ENCODE results near the gene CMSS1.

- no peak for TF ChIP-seq CTCF (tag by site-specific recombination; IDR thresholded peaks at IDR 0.05)
- TF ChIP-seq BCL11A (tag by site-specific recombination; IDR thresholded peaks at IDR 0.05; ENCODE audit: low read depth) = no peak
- TF ChIP-seq ZNF521 (tag by site-specific recombination; IDR thresholded peaks at IDR 0.05) = no peak
- TF ChIP-seq ZNF10 (tag by site-specific recombination; IDR thresholded peaks at IDR 0.05) = no peak
- TF ChIP-seq ZNF707 (tag by site-specific recombination; IDR thresholded peaks at IDR 0.05) = no peak
- no peak for TF ChIP-seq ZNF221 (tag by site-specific recombination; IDR thresholded peaks at IDR 0.05; ENCODE audit: borderline replicate concordance)
- TF ChIP-seq ZNF248 (tag by site-specific recombination; IDR thresholded peaks at IDR 0.05) = no peak
- TF ChIP-seq ZNF121 (tag by site-specific recombination; IDR thresholded peaks at IDR 0.05) = no peak
Observed at GRCh38 chr3:99871231-99872045, 53.8 kb downstream of the CMSS1 start.
